HepG2 (cell line): ENCODE measurements around the gene HACD2. TPM values are rescaled to one million over a fixed set of nuclear protein-coding genes. Genes with fewer than 3 reads are reported as not detected.
A peak's percentile ranks its signal among the peaks of the same experiment; 100 is the strongest.

Experiments
- EEA1 ChIP-seq: sonication (generic); formaldehyde crosslinking; IDR thresholded peaks from 2 replicates; pipeline ENCODE4 v1.5.1; 2020; ENCODE audit warnings: mild to moderate bottlenecking, missing genetic modification reagents, borderline replicate concordance
- HNF4G ChIP-seq, 2 experiments: sonication (generic) in 1 of 2; formaldehyde crosslinking in 1 of 2; IDR thresholded peaks; 2 replicates each; pipeline versions ENCODE4 v1.4.0 to v1.6.1; 2011 to 2020; ENCODE audit warnings: borderline replicate concordance in 2 of 2, low read depth in 2 of 2, mild to moderate bottlenecking in 2 of 2, low read length in 1 of 2, missing genetic modification reagents in 1 of 2, moderate library complexity in 1 of 2
- NFKB2 ChIP-seq: sonication (generic); formaldehyde crosslinking; IDR thresholded peaks from 2 replicates; pipeline ENCODE4 v1.4.0; 2020; ENCODE audit warnings: missing genetic modification reagents, borderline replicate concordance
- NR0B2 ChIP-seq: sonication (generic); formaldehyde crosslinking; IDR thresholded peaks from 2 replicates; pipeline ENCODE4 v1.4.0; 2020; ENCODE audit warnings: mild to moderate bottlenecking, missing genetic modification reagents
- PPARG ChIP-seq: conservative IDR thresholded peaks from 2 replicates; pipeline ENCODE4 v1.6.1; 2016; ENCODE audit warnings: missing biosample characterization, missing genetic modification reagents
- TFDP1 ChIP-seq: IDR thresholded peaks from 2 replicates; pipeline ENCODE4 v1.6.1; 2016; ENCODE audit warnings: missing compliant biosample characterization, missing genetic modification reagents, borderline replicate concordance
- TIGD3 ChIP-seq: sonication (generic); formaldehyde crosslinking; IDR thresholded peaks from 2 replicates; pipeline ENCODE4 v1.5.1; 2020; ENCODE audit warnings: mild to moderate bottlenecking, missing genetic modification reagents, borderline replicate concordance
- ZFP36L2 ChIP-seq: sonication (generic); formaldehyde crosslinking; IDR thresholded peaks from 2 replicates; pipeline ENCODE4 v1.4.0; 2020; ENCODE audit warnings: missing genetic modification reagents
- ZNF253 ChIP-seq: sonication (generic); formaldehyde crosslinking; IDR thresholded peaks from 2 replicates; pipeline ENCODE4 v1.8.0; 2022; ENCODE audit warnings: mild to moderate bottlenecking, missing genetic modification reagents, borderline replicate concordance
- ZNF260 ChIP-seq: sonication (generic); formaldehyde crosslinking; IDR thresholded peaks from 2 replicates; pipeline ENCODE4 v1.4.0; 2020; ENCODE audit warnings: missing genetic modification reagents, low read depth, mild to moderate bottlenecking, borderline replicate concordance
- ZNF567 ChIP-seq: sonication (generic); formaldehyde crosslinking; IDR thresholded peaks from 2 replicates; pipeline ENCODE4 v1.8.1; 2023; ENCODE audit warnings: mild to moderate bottlenecking, missing genetic modification reagents, borderline replicate concordance
- ZNF709 ChIP-seq: sonication (generic); formaldehyde crosslinking; IDR thresholded peaks from 2 replicates; pipeline ENCODE4 v1.5.0; 2020; ENCODE audit warnings: mild to moderate bottlenecking, missing genetic modification reagents
- ZNF713 ChIP-seq: sonication (generic); formaldehyde crosslinking; IDR thresholded peaks from 2 replicates; pipeline ENCODE4 v1.4.0; 2020; ENCODE audit warnings: mild to moderate bottlenecking, missing genetic modification reagents
- polyA plus RNA-seq, 8 experiments: library from polyadenylated mRNA; depleted of rRNA in 3 of 8; stranded (reverse) in 7 of 8; unstranded in 1 of 8; fragments of >200 nt; fragmentation: Illumina TruSeq in 4 of 8; extraction: Trizol in 4 of 8; gene quantifications; 2 replicates each; pipeline versions ENCODE4 v1.2.1 to v1.2.3, GENCODE V29; 2011 to 2016; ENCODE audit warnings: low read depth in 4 of 8, missing spikeins in 1 of 8, mixed read lengths in 1 of 8; ENCODE audit not compliant: insufficient read depth in 1 of 8
- total RNA-seq, 5 experiments: library from RNA; depleted of rRNA; stranded (reverse); fragments of >200 nt; fragmentation: Illumina TruSeq; extraction: Trizol; gene quantifications; 2 replicates each; pipeline ENCODE4 v1.2.3, GENCODE V29; 2016; ENCODE audit warnings: low read depth in 1 of 5
- TF ChIP-seq, protein P1 (sequence below): sonication (generic); formaldehyde crosslinking; IDR thresholded peaks from 2 replicates; pipeline ENCODE4 v1.4.0; 2020; ENCODE audit warnings: mild to moderate bottlenecking, missing genetic modification reagents, borderline replicate concordance
- TF ChIP-seq, protein P2 (sequence below): sonication (generic); formaldehyde crosslinking; conservative IDR thresholded peaks from 2 replicates; pipeline ENCODE4 v1.4.0; 2020; ENCODE audit warnings: missing genetic modification reagents

HACD2 gene
- total and polyA plus RNA-seq, 2 of the 13 experiments (the other 11 are each of a cell fraction or from before 2014, with no cell fraction given): 47.0 to 50.4 TPM

GRCh38 chr3:123584284-123584987 lies 417 bp downstream of the HACD2 start (continued):
- TF ChIP-seq, protein P1, sequence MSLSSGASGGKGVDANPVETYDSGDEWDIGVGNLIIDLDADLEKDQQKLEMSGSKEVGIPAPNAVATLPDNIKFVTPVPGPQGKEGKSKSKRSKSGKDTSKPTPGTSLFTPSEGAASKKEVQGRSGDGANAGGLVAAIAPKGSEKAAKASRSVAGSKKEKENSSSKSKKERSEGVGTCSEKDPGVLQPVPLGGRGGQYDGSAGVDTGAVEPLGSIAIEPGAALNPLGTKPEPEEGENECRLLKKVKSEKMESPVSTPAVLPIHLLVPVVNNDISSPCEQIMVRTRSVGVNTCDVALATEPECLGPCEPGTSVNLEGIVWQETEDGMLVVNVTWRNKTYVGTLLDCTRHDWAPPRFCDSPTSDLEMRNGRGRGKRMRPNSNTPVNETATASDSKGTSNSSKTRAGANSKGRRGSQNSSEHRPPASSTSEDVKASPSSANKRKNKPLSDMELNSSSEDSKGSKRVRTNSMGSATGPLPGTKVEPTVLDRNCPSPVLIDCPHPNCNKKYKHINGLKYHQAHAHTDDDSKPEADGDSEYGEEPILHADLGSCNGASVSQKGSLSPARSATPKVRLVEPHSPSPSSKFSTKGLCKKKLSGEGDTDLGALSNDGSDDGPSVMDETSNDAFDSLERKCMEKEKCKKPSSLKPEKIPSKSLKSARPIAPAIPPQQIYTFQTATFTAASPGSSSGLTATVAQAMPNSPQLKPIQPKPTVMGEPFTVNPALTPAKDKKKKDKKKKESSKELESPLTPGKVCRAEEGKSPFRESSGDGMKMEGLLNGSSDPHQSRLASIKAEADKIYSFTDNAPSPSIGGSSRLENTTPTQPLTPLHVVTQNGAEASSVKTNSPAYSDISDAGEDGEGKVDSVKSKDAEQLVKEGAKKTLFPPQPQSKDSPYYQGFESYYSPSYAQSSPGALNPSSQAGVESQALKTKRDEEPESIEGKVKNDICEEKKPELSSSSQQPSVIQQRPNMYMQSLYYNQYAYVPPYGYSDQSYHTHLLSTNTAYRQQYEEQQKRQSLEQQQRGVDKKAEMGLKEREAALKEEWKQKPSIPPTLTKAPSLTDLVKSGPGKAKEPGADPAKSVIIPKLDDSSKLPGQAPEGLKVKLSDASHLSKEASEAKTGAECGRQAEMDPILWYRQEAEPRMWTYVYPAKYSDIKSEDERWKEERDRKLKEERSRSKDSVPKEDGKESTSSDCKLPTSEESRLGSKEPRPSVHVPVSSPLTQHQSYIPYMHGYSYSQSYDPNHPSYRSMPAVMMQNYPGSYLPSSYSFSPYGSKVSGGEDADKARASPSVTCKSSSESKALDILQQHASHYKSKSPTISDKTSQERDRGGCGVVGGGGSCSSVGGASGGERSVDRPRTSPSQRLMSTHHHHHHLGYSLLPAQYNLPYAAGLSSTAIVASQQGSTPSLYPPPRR (CRISPR knock-in tag): no peak
- TF ChIP-seq PPARG (no peak), TFDP1 (no peak), ZFP36L2 (CRISPR knock-in tag) (no peak), ZNF709 (CRISPR knock-in tag) (no peak; the same call in 1 of the 2 replicates), NFKB2 (CRISPR knock-in tag) (no peak), NR0B2 (CRISPR knock-in tag) (no peak; the same call in 1 of the 2 replicates), HNF4G (IDR thresholded peaks at IDR 0.05; ENCODE audit: borderline replicate concordance, low read depth, low read length) (no peak), HNF4G (CRISPR knock-in tag; IDR thresholded peaks at IDR 0.05; ENCODE audit: borderline replicate concordance, low read depth) (no peak; the same call in 1 of the 2 replicates), EEA1 (peak; percentile 53; the same call in 1 of the 2 replicates), ZNF253 (no peak), ZNF567 (CRISPR knock-in tag) (no peak), ZNF713 (CRISPR knock-in tag) (no peak), TIGD3 (no peak), ZNF260 (CRISPR knock-in tag) (no peak)
- TF ChIP-seq, protein P2, sequence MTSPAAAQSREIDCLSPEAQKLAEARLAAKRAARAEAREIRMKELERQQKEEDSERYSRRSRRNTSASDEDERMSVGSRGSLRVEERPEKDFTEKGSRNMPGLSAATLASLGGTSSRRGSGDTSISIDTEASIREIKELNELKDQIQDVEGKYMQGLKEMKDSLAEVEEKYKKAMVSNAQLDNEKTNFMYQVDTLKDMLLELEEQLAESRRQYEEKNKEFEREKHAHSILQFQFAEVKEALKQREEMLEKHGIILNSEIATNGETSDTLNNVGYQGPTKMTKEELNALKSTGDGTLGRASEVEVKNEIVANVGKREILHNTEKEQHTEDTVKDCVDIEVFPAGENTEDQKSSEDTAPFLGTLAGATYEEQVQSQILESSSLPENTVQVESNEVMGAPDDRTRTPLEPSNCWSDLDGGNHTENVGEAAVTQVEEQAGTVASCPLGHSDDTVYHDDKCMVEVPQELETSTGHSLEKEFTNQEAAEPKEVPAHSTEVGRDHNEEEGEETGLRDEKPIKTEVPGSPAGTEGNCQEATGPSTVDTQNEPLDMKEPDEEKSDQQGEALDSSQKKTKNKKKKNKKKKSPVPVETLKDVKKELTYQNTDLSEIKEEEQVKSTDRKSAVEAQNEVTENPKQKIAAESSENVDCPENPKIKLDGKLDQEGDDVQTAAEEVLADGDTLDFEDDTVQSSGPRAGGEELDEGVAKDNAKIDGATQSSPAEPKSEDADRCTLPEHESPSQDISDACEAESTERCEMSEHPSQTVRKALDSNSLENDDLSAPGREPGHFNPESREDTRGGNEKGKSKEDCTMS (CRISPR knock-in tag): no peak
